ENCODE data around the gene HNRNPA0. TPM values are rescaled to one million over a fixed set of nuclear protein-coding genes. Genes with fewer than 3 reads are reported as not detected.

HNRNPA0 gene
- total and polyA plus RNA-seq, 2 donors (not counting 1 experiment from before 2014, with no cell fraction given), result 31.5 to 34.2 TPM

DNA sequence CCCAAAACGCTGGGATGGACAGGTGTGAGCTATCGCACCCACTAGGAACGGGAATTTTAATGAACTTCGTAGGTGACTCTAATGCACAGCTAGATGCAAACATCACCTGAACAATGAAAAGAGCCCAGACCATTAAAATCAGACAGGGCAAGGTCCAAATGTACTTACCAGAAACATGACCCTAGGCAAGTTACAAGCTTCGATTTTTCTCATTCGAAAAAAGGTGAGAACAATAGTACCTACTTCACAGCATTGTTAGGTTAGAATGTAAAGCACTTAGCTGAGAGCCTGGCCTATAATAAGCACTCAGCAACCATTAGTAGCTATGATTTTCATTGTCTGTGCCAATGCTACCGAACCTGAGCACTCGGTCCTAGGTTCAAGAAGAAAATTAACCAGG, 12.4 kb downstream of the HNRNPA0 start:
- no peak for TF ChIP-seq EZH2 (IDR thresholded peaks at IDR 0.05; ENCODE audit: borderline replicate concordance, insufficient read depth, low read depth, low read length, poor library complexity, severe bottlenecking)
- TF ChIP-seq, protein P1, sequence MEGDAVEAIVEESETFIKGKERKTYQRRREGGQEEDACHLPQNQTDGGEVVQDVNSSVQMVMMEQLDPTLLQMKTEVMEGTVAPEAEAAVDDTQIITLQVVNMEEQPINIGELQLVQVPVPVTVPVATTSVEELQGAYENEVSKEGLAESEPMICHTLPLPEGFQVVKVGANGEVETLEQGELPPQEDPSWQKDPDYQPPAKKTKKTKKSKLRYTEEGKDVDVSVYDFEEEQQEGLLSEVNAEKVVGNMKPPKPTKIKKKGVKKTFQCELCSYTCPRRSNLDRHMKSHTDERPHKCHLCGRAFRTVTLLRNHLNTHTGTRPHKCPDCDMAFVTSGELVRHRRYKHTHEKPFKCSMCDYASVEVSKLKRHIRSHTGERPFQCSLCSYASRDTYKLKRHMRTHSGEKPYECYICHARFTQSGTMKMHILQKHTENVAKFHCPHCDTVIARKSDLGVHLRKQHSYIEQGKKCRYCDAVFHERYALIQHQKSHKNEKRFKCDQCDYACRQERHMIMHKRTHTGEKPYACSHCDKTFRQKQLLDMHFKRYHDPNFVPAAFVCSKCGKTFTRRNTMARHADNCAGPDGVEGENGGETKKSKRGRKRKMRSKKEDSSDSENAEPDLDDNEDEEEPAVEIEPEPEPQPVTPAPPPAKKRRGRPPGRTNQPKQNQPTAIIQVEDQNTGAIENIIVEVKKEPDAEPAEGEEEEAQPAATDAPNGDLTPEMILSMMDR (IDR thresholded peaks at IDR 0.05), result no peak
- no peaks in the 10 kb centered on the region for H3K36me3 ChIP-seq (replicated peaks in 1 of 2; ENCODE audit: control extremely low read depth in 1 of 2, control insufficient read depth in 1 of 2, extremely low read depth in 1 of 2, insufficient read depth in 2 of 2, low read length in 1 of 2)
- H3K9me3 Mint-ChIP-seq (ENCODE audit: insufficient read depth), result no peaks in the 10 kb centered on the region
- H3K4me1 ChIP-seq (ENCODE audit: control insufficient read depth in 2 of 2, insufficient read depth in 2 of 2, low read length in 2 of 2), result no peaks in the 10 kb centered on the region
- peaks cover 15% of the 10 kb centered on the region for H3K79me2 ChIP-seq (ENCODE audit: control insufficient read depth, insufficient read depth, low read length)
- no peak overlapping the region for H2AFZ ChIP-seq (ENCODE audit: insufficient read depth, low read depth, low read length, poor library complexity, severe bottlenecking)
- ChIA-PET POLR2A (interaction anchor here (0.9 kb wide), 1 partner anchor 11 kb away, joined by 3 read pairs; no protein-coding TSS in a partner anchor), CTCF (interaction anchor here (0.6 to 11.3 kb wide), 19 partner anchors 10 to 295 kb away, joined by 3 to 185 read pairs (median 7); partner anchors contain the start of gene HNRNPA0)
- H3K4me2 ChIP-seq (replicated peaks; ENCODE audit: low read depth, low read length, poor library complexity, severe bottlenecking), result no peak overlapping the region
- no peaks in the 10 kb centered on the region for H3K9me3 ChIP-seq (ENCODE audit: control extremely low read depth in 1 of 3, control insufficient read depth in 2 of 3, insufficient read depth in 1 of 3, low read length in 2 of 3)
- H3K27me3 ChIP-seq (replicated peaks in 1 of 4; ENCODE audit: control extremely low read depth in 1 of 4, control insufficient read depth in 3 of 4, insufficient read depth in 4 of 4, low read length in 3 of 4), result no peaks in the 10 kb centered on the region
- 92% methylated on average over 8 of the region's 8 CpGs for WGBS (ENCODE audit: insufficient coverage)
- no peak overlapping the region for H3K27ac ChIP-seq (ENCODE audit: low read length in 2 of 2)
- H3K4me1 Mint-ChIP-seq, result peaks cover 2% of the 10 kb centered on the region
- H3K27ac Mint-ChIP-seq, result no peak overlapping the region
- no peak overlapping the region for H3K4me3 Mint-ChIP-seq
- no peaks in the 10 kb centered on the region for H3K27me3 Mint-ChIP-seq
- H3K4me3 ChIP-seq (ENCODE audit: control extremely low read depth in 1 of 5, extremely low read depth in 1 of 5, insufficient read depth in 1 of 5, low read depth in 2 of 5, low read length in 4 of 5), result no peak overlapping the region
- H3K9ac ChIP-seq (ENCODE audit: low read length), result no peak overlapping the region
- H4K20me1 ChIP-seq (ENCODE audit: control insufficient read depth, insufficient read depth, low read length, poor library complexity, severe bottlenecking), result no peaks in the 10 kb centered on the region
- ATAC-seq (ENCODE audit: low read depth), result no peak
- DNase-seq, result no peak
- intact Hi-C loops (cut with micrococcal nuclease), result no loop called here

GRCh38 chr5:137739737-137740136, 14.4 kb downstream of the HNRNPA0 start:
- TF ChIP-seq, protein P1 (IDR thresholded peaks at IDR 0.05), result no peak
- no peak for TF ChIP-seq EZH2 (IDR thresholded peaks at IDR 0.05; ENCODE audit: borderline replicate concordance, insufficient read depth, low read depth, low read length, poor library complexity, severe bottlenecking)
- ATAC-seq (ENCODE audit: low read depth) (no peak), DNase-seq (no peak)
- Histone ChIP-seq H3K9ac (ENCODE audit: low read length) (no peak overlapping the region), H3K36me3 (replicated peaks in 1 of 2; ENCODE audit: control extremely low read depth in 1 of 2, control insufficient read depth in 1 of 2, extremely low read depth in 1 of 2, insufficient read depth in 2 of 2, low read length in 1 of 2) (no peaks in the 10 kb centered on the region), H3K4me2 (replicated peaks; ENCODE audit: low read depth, low read length, poor library complexity, severe bottlenecking) (no peak overlapping the region), H2AFZ (ENCODE audit: insufficient read depth, low read depth, low read length, poor library complexity, severe bottlenecking) (no peak overlapping the region), H3K27ac (ENCODE audit: low read length in 2 of 2) (no peak overlapping the region), H3K4me1 (ENCODE audit: control insufficient read depth in 2 of 2, insufficient read depth in 2 of 2, low read length in 2 of 2) (peaks cover 16 to 17% of the 10 kb centered on the region in 2 donors), H3K4me3 (ENCODE audit: control extremely low read depth in 1 of 5, extremely low read depth in 1 of 5, insufficient read depth in 1 of 5, low read depth in 2 of 5, low read length in 4 of 5) (no peak overlapping the region), H4K20me1 (ENCODE audit: control insufficient read depth, insufficient read depth, low read length, poor library complexity, severe bottlenecking) (no peaks in the 10 kb centered on the region), H3K9me3 (ENCODE audit: control extremely low read depth in 1 of 3, control insufficient read depth in 2 of 3, insufficient read depth in 1 of 3, low read length in 2 of 3) (no peaks in the 10 kb centered on the region), H3K27me3 (replicated peaks in 1 of 4; ENCODE audit: control extremely low read depth in 1 of 4, control insufficient read depth in 3 of 4, insufficient read depth in 4 of 4, low read length in 3 of 4) (no peaks in the 10 kb centered on the region), H3K79me2 (ENCODE audit: control insufficient read depth, insufficient read depth, low read length) (peaks cover 3% of the 10 kb centered on the region)
- 80% methylated on average over 4 of the region's 4 CpGs for WGBS (ENCODE audit: insufficient coverage)
- ChIA-PET POLR2A (no interaction called here), CTCF (interaction anchor here (1.3 to 11.3 kb wide), 3 partner anchors 39 to 111 kb away, joined by 5 to 185 read pairs (median 128); no protein-coding TSS in a partner anchor)
- Mint-ChIP-seq H3K4me3 (no peak overlapping the region), H3K4me1 (peaks cover 2% of the 10 kb centered on the region), H3K9me3 (ENCODE audit: insufficient read depth) (no peaks in the 10 kb centered on the region), H3K27ac (no peak overlapping the region), H3K27me3 (no peaks in the 10 kb centered on the region)
- intact Hi-C loops (cut with micrococcal nuclease), result no loop called here

Measured in B cell (primary cell).